ENCODE data around the gene PIPOX.

DNA sequence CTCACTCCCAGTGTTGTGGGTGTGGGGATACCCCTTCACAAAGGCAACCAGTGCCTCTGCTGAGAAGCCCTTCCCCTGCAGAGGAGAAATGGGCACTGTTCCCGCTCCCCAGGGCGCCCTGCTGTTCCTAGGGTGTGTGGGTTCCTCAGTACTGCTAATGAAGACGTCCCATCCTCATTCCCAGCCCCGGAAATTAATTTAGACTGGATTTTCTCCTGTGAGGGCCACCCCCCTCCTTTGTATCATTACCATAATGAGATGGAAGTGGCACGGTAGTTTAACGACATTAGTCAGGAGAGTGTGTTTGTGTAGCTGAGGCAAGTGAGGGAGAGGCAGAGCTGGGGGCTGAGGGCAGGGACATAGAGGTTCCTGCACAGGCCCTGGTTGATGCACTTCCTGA lies 53.2 kb downstream of the PIPOX start:
- TF ChIP-seq POLR2A (IDR thresholded peaks at IDR 0.05): no peak
- TF ChIP-seq, protein P1, sequence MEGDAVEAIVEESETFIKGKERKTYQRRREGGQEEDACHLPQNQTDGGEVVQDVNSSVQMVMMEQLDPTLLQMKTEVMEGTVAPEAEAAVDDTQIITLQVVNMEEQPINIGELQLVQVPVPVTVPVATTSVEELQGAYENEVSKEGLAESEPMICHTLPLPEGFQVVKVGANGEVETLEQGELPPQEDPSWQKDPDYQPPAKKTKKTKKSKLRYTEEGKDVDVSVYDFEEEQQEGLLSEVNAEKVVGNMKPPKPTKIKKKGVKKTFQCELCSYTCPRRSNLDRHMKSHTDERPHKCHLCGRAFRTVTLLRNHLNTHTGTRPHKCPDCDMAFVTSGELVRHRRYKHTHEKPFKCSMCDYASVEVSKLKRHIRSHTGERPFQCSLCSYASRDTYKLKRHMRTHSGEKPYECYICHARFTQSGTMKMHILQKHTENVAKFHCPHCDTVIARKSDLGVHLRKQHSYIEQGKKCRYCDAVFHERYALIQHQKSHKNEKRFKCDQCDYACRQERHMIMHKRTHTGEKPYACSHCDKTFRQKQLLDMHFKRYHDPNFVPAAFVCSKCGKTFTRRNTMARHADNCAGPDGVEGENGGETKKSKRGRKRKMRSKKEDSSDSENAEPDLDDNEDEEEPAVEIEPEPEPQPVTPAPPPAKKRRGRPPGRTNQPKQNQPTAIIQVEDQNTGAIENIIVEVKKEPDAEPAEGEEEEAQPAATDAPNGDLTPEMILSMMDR (IDR thresholded peaks at IDR 0.05): no peak
